ENCODE results near the gene PARP15.

The PARP15 gene

GRCh38 chr3:122557356-122557755 is 20.1 kb upstream of the PARP15 start:
- DNase-seq (ENCODE audit: low spot score) = no peak
- no peak for TF ChIP-seq CTCF (conservative IDR thresholded peaks at IDR 0.05; ENCODE audit: low read depth)
- POLR2A ChIA-PET (ENCODE audit: low non-redundant PET) = no interaction called here
- no peak overlapping the region for H3K27ac ChIP-seq
- CTCF ChIA-PET = interaction anchor here (0.6 to 0.7 kb wide), 2 partner anchors 213 to 283 kb away, joined by 4 to 5 read pairs; no protein-coding TSS in a partner anchor

- ChIA-PET CTCF (interaction anchor here (3.5 kb wide), 1 partner anchor 120 kb away, joined by 23 read pairs; no protein-coding TSS in a partner anchor), POLR2A (ENCODE audit: low non-redundant PET) (no interaction called here)
- TF ChIP-seq CTCF (conservative IDR thresholded peaks at IDR 0.05; ENCODE audit: low read depth) = no peak
- H3K27ac ChIP-seq = no peak overlapping the region
- no peak for DNase-seq (ENCODE audit: low spot score)
Observed at GRCh38 chr3:122558605-122559004, 18.8 kb upstream of the PARP15 start.

- CTCF ChIA-PET = interaction anchor here (0.6 to 3.5 kb wide), 3 partner anchors 119 to 999 kb away, joined by 3 to 23 read pairs (median 4); no protein-coding TSS in a partner anchor
- H3K27ac ChIP-seq = no peak overlapping the region
- DNase-seq (ENCODE audit: low spot score) = no peak
- no peak for TF ChIP-seq CTCF (conservative IDR thresholded peaks at IDR 0.05; ENCODE audit: low read depth)
- POLR2A ChIA-PET (ENCODE audit: low non-redundant PET) = no interaction called here
Observed at GRCh38 chr3:122559906-122560305, 17.5 kb upstream of the PARP15 start.

GRCh38 chr3:122560680-122561079 is 16.8 kb upstream of the PARP15 start:
- POLR2A ChIA-PET (ENCODE audit: low non-redundant PET) = no interaction called here

GRCh38 chr3:122562923-122563716 is 14.3 kb upstream of the PARP15 start:
- CTCF ChIA-PET = interaction anchor here (1.4 to 1.6 kb wide), 2 partner anchors 116 to 118 kb away, joined by 3 to 13 read pairs; partner anchors contain the start of gene PARP14
- peak overlapping the region; percentile 80 for H3K27ac ChIP-seq
- DNase-seq (ENCODE audit: low spot score) = no peak
- TF ChIP-seq CTCF (conservative IDR thresholded peaks at IDR 0.05; ENCODE audit: low read depth) = no peak
- POLR2A ChIA-PET (ENCODE audit: low non-redundant PET) = no interaction called here

More at GRCh38 chr3:122560680-122561079, 16.8 kb upstream of the PARP15 start:
- peak; percentile 57 for DNase-seq (ENCODE audit: low spot score)
- no peak; the same call in 1 of the 2 replicates for TF ChIP-seq CTCF (conservative IDR thresholded peaks at IDR 0.05; ENCODE audit: low read depth)
- H3K27ac ChIP-seq = no peak overlapping the region
- CTCF ChIA-PET = interaction anchor here (3.5 kb wide), 1 partner anchor 118 kb away, joined by 23 read pairs; no protein-coding TSS in a partner anchor

GRCh38 chr3:122563717-122564025 is 13.8 kb upstream of the PARP15 start:
- TF ChIP-seq CTCF (conservative IDR thresholded peaks at IDR 0.05; ENCODE audit: low read depth) = no peak
- ChIA-PET CTCF (no interaction called here), POLR2A (ENCODE audit: low non-redundant PET) (interaction anchor here (1.0 kb wide), 1 partner anchor 230 kb away, joined by 4 read pairs; the partner anchor contains the start of gene HSPBAP1)
- DNase-seq (ENCODE audit: low spot score) = peak; percentile 8
- H3K27ac ChIP-seq = peak overlapping the region; percentile 80
